DMS79 treated with DMSO at 0.1 percent for 48 hours (cell line): Measurements from ENCODE around the gene CELF5.
A peak's percentile ranks its signal among the peaks of the same experiment; 100 is the strongest.
"Not testable (repeated sequence)": the region's sequence is repeated elsewhere in the genome, so short reads cannot be mapped to it uniquely, and the experiment has no call there.

Experiments
- DNase-seq: peaks from one replicate; lab custom pipeline; 2025; lab: John Stamatoyannopoulos, UW

Gene CELF5

DNA sequence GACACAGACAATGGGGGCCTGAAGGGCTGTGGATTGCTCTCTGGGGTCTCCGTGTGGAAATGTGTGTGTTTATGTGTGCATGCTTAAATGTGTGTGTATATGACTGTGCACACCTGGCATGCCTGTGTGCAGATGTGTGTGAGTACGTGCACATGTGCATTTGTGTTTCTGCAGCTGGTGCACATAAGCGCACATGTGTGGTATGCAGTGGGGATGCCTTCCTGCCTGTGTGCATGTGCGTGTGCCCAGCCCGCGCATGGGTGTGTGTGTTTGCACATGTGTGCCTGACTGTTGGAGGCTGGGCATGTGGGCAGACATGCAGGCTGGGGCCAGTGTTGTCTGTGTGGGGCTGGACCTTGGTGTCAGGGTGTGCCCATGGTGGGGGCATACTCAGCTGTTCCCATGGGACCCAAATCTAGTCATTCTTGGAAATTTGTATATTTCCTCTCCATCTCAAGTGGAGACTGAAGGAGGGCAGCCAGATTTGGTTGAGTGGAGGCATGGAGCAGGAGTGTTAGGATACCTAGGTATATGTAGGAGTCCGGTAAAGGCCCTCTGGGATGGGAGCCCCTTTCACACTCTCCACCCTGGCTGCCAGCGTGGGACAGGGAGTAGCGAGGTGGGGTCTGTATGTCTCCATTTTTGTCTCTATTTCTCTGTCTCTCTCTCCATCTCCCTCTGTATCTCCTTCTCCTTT is 49.9 kb downstream of the CELF5 start:
- DNase-seq: no peak

GRCh38 chr19:3274942-3275582 is 50.6 kb downstream of the CELF5 start:
- DNase-seq: no peak

DNA sequence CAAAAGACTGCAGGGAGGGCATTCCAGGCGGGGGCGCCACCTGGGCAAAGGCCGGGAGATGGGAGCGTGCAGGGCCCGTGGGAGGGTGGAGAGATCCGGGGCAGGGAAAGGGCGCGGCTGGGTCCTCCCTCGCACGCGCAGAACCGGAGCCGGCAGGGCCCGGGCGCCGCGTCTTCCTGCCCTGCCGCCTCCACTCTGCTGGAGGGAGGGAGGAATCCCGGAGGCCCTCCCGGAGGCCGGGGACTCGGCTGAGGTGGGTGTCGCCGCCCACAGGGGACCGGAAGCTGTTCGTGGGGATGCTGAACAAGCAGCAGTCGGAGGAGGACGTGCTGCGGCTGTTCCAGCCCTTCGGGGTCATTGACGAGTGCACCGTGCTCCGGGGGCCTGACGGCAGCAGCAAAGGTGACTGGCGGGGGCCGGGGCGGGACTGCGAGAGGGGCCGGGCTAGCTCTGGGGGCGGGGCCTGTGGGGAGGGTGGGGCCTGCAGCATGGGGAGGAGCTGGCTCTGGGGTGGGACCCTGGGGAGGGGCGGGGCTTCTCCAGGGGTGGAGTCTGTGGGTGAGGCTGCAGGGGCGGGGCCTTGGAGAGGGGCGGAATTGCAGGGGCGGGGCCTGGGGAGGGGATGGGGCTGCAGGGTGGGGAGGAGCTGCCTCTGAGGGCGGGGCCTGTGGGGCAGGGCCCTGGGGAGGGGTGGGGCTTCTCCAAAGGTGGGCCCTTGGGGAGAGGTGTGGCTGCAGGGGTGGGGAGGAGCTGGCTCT is 51.3 kb downstream of the CELF5 start:
- DNase-seq: peak; percentile 22

DNA sequence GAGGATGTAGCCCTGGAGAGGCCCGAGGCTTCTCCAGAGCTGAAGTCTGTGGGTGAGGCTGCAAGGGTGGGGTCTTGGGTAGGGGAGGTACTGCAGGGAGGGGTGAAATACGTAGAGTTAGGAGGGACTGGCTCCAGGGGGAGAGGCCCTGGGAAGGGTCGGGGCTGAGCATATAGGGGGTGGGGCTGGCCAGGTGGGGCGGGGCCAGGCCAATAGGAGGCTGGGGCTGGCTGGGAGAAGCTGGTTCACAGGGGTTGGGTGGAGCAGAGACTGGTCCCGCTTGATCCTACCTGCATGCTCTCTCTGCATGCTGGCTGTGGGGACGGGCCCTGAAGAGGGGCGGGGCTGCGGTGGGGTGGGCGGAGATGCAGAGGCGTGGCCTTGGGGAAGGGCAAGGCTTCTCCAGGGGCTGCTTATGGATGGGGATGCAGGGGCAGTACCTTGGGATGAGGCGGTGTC is 51.9 kb downstream of the CELF5 start:
- no peak for DNase-seq

GRCh38 chr19:3277649-3278048 is 53.2 kb downstream of the CELF5 start:
- DNase-seq: no peak

- no peak for DNase-seq
Observed at GRCh38 chr19:3278294-3278693, 53.8 kb downstream of the CELF5 start.

DNA sequence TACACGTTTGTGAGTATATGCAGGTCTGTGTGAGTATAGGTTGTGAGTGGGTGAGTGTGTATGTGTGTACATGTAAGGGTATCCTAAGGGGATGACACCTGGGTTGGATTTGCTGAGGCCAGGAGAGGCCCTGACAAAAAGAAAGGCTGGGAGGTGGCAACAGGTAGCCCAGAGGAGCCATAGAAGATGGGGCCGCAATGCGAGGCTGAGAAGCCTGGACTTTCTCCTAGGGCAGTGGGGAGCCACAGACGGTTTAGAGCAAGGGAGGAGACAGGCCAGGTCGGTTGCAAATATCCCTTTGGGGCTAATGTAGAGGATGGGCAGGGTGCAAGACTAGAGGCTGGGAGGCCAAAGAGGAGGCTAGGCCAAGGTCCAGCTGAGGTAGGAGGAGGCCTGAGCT is 54.3 kb downstream of the CELF5 start:
- DNase-seq: no peak

DNA sequence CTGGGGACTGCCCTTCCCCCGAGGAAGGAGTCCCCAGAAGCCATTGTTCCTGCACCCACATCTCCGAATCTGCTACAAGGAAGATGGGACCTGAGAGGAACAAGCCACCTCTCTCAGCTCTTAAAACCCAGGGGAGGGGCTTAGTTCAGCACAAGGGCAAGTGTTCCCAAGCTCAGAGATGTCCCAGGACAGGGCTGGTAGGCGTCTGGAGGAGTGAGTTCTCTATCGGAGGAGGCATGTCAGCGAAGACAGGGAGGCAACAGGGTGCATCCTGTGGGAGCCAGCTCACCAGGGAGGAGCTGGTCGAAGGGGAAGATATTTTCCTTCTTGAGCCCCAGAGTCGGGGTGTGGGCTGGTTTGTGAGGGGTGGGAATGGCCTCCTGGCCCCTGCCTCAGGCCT is 54.8 kb downstream of the CELF5 start:
- DNase-seq: no peak

DNA sequence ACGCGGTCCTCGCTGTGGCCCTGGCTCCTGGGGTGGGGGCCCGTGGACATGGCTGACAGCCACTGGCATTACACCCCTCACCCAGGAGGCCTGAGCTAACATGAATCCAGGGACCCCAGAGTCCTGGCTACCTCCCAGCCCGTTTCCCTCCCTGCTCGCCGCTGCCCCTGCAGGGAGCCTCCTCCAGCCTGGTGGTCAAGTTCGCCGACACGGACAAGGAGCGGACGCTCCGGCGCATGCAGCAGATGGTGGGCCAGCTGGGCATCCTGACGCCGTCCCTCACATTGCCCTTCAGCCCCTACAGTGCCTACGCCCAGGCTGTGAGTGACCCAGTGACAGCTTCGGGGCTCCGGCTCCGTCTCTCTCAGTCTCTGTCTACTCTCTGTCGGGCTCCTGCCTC is 56.6 kb downstream of the CELF5 start:
- DNase-seq: no peak

- DNase-seq: no peak
Observed at GRCh38 chr19:3282155-3282554, 57.7 kb downstream of the CELF5 start.

DNA sequence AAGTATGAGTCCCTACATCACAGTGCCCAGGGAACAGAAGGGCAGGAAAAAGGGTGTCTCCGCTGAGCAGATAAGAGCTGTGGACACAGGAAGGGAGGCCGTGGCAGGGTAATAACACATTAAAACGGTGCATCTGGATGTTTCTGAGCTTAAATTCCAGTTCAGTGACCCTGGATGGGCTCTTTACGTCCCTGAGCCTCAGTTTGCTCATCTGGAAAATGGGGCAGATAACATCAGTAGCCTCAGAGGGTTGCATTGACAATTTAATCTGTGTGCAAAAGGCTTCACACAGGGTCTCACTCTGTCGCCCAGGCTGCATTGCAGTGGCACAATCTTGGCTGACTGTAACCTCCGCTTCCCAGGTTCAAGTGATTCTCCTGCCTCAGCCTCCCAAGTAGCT is 58.1 kb downstream of the CELF5 start:
- no peak for DNase-seq

- no peak for DNase-seq
Observed at GRCh38 chr19:3283246-3283751, 58.8 kb downstream of the CELF5 start.

- no peak for DNase-seq
Observed at GRCh38 chr19:3283886-3284657, 59.6 kb downstream of the CELF5 start.

DNA sequence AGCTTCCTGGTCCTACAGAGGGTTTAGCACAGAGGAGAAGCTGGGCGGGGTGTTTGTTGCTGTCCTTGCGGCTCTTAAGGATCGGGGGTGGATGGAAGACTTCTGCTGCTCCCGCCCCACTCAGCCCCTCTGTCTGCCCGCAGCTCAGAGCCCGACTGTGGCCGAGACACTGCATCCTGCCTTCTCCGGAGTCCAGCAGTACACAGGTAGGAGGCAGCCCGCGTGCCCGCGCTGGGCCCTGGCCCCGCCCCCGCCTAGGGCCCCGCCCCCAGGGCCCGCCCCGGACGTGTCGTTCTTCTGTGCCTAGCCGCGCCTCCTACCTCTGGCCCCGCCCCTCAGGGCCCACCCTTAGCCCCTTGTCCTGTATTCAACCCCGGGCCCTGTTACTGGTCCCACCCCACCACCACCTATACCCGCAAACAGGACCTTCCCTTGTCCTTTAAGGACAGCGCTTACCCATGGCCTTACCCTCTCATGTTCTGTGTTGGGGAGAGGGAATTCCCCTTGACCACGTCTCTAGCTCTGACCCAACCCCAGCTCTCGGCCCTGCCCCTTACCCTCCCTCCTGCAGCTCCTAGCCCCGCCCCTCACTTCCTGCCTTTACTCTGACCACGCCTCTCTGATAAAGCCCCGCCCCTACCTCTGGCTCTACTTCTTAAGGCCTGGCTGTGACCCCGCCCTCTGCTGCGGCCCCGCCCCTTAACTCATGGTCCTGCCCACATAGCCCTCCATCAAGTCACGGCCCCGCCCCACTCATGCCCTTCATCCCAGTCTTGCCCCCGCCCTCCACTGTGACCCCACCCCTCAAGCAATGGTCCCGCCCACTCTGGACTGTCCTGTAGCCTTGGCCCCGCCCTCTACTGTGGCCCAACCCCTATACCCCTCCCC is 60.5 kb downstream of the CELF5 start:
- DNase-seq: no peak

GRCh38 chr19:3285647-3286176 is 61.3 kb downstream of the CELF5 start:
- DNase-seq: no peak

GRCh38 chr19:3287814-3288213 is 63.4 kb downstream of the CELF5 start:
- no peak for DNase-seq

DNA sequence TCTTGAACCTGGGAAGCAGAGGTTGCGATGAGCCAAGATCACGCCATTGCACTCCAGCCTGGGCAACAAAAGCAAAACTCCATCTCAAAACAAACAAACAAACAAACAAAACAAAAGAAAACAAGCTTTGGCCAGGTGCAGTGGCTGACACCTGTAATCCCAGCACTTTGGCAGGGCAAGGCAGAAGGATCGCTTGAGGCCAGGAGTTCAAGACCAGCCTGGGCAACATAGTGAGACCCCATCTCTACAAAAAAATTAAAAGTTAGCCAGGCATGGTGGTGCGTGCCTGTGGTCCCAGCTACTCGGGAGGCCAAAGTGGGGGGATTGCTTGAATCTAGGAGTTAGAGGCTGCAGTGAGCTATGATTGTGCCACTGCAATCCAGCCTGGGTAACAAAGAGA is 64.0 kb downstream of the CELF5 start:
- DNase-seq: not testable (repeated sequence)

- peak; percentile 15 for DNase-seq
Observed at GRCh38 chr19:3289971-3290569, 65.6 kb downstream of the CELF5 start.

DNA sequence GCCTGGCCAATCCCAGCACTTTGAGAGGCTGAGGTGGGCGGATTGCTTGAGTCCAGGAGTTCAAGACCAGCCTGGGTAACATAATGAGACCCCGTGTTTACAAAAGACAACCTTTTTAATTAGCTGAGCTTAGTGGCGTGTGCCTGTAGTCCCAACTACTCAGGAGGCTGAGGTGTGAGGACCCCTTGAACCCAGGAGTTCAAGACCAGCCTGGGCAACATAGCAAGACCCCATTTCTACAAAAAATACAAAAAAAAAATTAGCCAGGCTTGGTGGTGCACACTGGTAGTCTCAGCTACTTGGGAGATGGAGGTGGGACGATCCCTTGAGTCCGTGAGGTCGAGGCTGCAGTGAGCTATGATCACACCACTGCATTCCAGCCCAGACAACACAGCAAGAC is 66.4 kb downstream of the CELF5 start:
- DNase-seq: not testable (repeated sequence)

- no peak for DNase-seq
Observed at GRCh38 chr19:3291644-3292043, 67.2 kb downstream of the CELF5 start.
